ENCODE data around the gene MYOM3. TPM values are rescaled to one million over a fixed set of nuclear protein-coding genes. Genes with fewer than 3 reads are reported as not detected.
"Not testable (repeated sequence)": the region's sequence is repeated elsewhere in the genome, so short reads cannot be mapped to it uniquely, and the experiment has no call there.

MYOM3 gene
- total RNA-seq, 1 donor from 2014 or later = 0.23 TPM

- no peak for DNase-seq (ENCODE audit: extremely low read depth, low read depth, low spot score)
Observed at GRCh38 chr1:24047110-24047477, 64.8 kb downstream of the MYOM3 start.

GRCh38 chr1:24045771-24046170 is 66.2 kb downstream of the MYOM3 start:
- no peak for DNase-seq (ENCODE audit: extremely low read depth, low read depth, low spot score)

- DNase-seq (ENCODE audit: extremely low read depth, low read depth, low spot score) = not testable (repeated sequence)
Observed at GRCh38 chr1:24044672-24045071, 67.3 kb downstream of the MYOM3 start.

- no peak for DNase-seq (ENCODE audit: extremely low read depth, low read depth, low spot score)
Observed at GRCh38 chr1:24043345-24044032, 68.4 kb downstream of the MYOM3 start.

GRCh38 chr1:24042315-24042714 is 69.6 kb downstream of the MYOM3 start:
- no peak for DNase-seq (ENCODE audit: extremely low read depth, low read depth, low spot score)

- no peak for DNase-seq (ENCODE audit: extremely low read depth, low read depth, low spot score)
Observed at GRCh38 chr1:24036088-24036487, 75.8 kb downstream of the MYOM3 start.

GRCh38 chr1:24032981-24033380 is 79.0 kb downstream of the MYOM3 start:
- DNase-seq (ENCODE audit: extremely low read depth, low read depth, low spot score) = no peak

- not testable (repeated sequence) for DNase-seq (ENCODE audit: extremely low read depth, low read depth, low spot score)
Observed at GRCh38 chr1:24030976-24031516, 80.9 kb downstream of the MYOM3 start.

GRCh38 chr1:24027838-24028468 is 84.0 kb downstream of the MYOM3 start:
- DNase-seq (ENCODE audit: extremely low read depth, low read depth, low spot score) = peak; percentile 34

- DNase-seq (ENCODE audit: extremely low read depth, low read depth, low spot score) = no peak
Observed at GRCh38 chr1:24022581-24023361, 89.2 kb downstream of the MYOM3 start.

GRCh38 chr1:24021403-24022266 is 90.3 kb downstream of the MYOM3 start:
- no peak for DNase-seq (ENCODE audit: extremely low read depth, low read depth, low spot score)

- DNase-seq (ENCODE audit: extremely low read depth, low read depth, low spot score) = no peak
Observed at GRCh38 chr1:24020470-24020869, 91.5 kb downstream of the MYOM3 start.

- no peak for DNase-seq (ENCODE audit: extremely low read depth, low read depth, low spot score)
Observed at GRCh38 chr1:24020025-24020424, 91.9 kb downstream of the MYOM3 start.

GRCh38 chr1:24018611-24019580 is 93.0 kb downstream of the MYOM3 start:
- DNase-seq (ENCODE audit: extremely low read depth, low read depth, low spot score) = peak; percentile 96

- DNase-seq (ENCODE audit: extremely low read depth, low read depth, low spot score) = no peak
Observed at GRCh38 chr1:24015221-24016210, 96.4 kb downstream of the MYOM3 start.

GRCh38 chr1:24012878-24013277 is 99.1 kb downstream of the MYOM3 start:
- DNase-seq (ENCODE audit: extremely low read depth, low read depth, low spot score) = not testable (repeated sequence)

- no peak for DNase-seq (ENCODE audit: extremely low read depth, low read depth, low spot score)
Observed at GRCh38 chr1:24010650-24011049, 101.3 kb downstream of the MYOM3 start.

GRCh38 chr1:24009406-24009805 is 102.5 kb downstream of the MYOM3 start:
- DNase-seq (ENCODE audit: extremely low read depth, low read depth, low spot score) = peak; percentile 47
